Thyroid gland (tissue), 4 donors: ENCODE data around the gene NCKAP5. TPM values are rescaled to one million over a fixed set of nuclear protein-coding genes. Genes with fewer than 3 reads are reported as not detected.

Experiments used
- DNase-seq, 2 donors: peaks; one replicate each; pipeline ENCODE4 v3.0.0-alpha.2; 2019
- H3K27ac ChIP-seq, 3 donors: fragments of 200-600 bp; sonication (generic); 1 replicate in 2 of 3; 2 replicates in 1 of 3; pipeline ENCODE4 v1.5.1; 2016 to 2019; ENCODE audit warnings: mild to moderate bottlenecking in 1 of 3, moderate library complexity in 1 of 3
- H3K27me3 ChIP-seq: fragments of 200-600 bp; sonication (generic); one replicate; pipeline ENCODE4 v1.5.1; 2019
- H3K36me3 ChIP-seq, 2 donors: fragments of 200-600 bp; sonication (generic); one replicate each; pipeline ENCODE4 v1.5.1; 2016 to 2019
- H3K4me1 ChIP-seq, 2 donors: fragments of 200-600 bp; sonication (generic); one replicate each; pipeline ENCODE4 v1.5.1; 2017 to 2019
- H3K4me3 ChIP-seq, 3 donors: fragments of 200-600 bp; sonication (generic); replicated peaks in 1 of 3; 1 replicate in 2 of 3; 2 replicates in 1 of 3; pipeline ENCODE4 v1.5.1; 2016; ENCODE audit warnings: mild to moderate bottlenecking in 1 of 3
- H3K9me3 ChIP-seq: fragments of 200-600 bp; sonication (generic); one replicate; pipeline ENCODE4 v1.5.1; 2017
- POLR2A ChIP-seq, 2 donors: fragments of 450-650 bp; IDR thresholded peaks; one replicate each; pipeline ENCODE4 v1.6.1; 2017; ENCODE audit warnings: antibody characterized with exemption in 2 of 2, mild to moderate bottlenecking in 2 of 2, moderate library complexity in 1 of 2
- WGBS, 2 donors: methylation state at CpG; one replicate each; pipeline ENCODE4 v1.1.5; 2017; 5-methylcytosine and 5-hydroxymethylcytosine counted together
- intact Hi-C: fragments of 100-400 bp; cut with DNase I; formaldehyde crosslinking; loops from one replicate; pipeline ENCODE4 v1.15.1; 2023
- total RNA-seq, 4 donors: library from RNA; depleted of rRNA; stranded (reverse); fragments of >200 nt; gene quantifications; one replicate each; pipeline ENCODE4 v1.2.3, GENCODE V29; 2016
- TF ChIP-seq, protein P1 (sequence below), 6 experiments: fragments of 200-600 bp in 3 of 6; fragments of 450-650 bp in 3 of 6; sonication (generic) in 3 of 6; IDR thresholded peaks; one replicate each; pipeline ENCODE4 v1.5.1; 2016 to 2019; ENCODE audit warnings: antibody characterized with exemption in 6 of 6, mild to moderate bottlenecking in 2 of 6, inconsistent platforms in 1 of 6, moderate library complexity in 1 of 6

NCKAP5 gene
- total RNA-seq, 4 donors from 2014 or later: 0.45 to 1.2 (median 0.76) TPM

DNA sequence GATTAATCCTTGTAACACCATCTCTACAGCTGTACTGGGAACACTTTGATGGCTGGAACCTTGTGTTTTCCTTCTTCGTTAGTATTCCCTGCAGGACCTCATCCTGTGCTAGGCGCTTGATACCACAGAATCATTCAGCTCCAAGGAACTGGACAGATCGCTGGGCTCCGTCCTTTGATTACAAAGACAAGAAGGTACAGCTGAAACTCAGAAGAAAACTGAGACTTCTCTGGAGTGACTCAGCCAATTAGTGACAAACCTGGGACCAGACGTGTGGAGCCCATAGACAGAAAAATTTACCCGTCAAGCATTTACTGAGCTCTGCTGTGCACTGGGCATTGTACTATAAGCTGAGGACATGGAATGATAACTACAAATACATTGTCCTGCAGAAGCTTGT, 67.3 kb downstream of the NCKAP5 start:
- H3K27me3 ChIP-seq: no peaks in the 10 kb centered on the region
- 91 to 97% methylated on average over 6 of the region's 6 CpGs for WGBS, 2 donors
- H3K27ac ChIP-seq: no peak overlapping the region
- intact Hi-C loops: no loop called here
- H3K4me3 ChIP-seq: no peak overlapping the region
- peaks cover 9 to 13% of the 10 kb centered on the region in 2 donors for H3K4me1 ChIP-seq
- no peaks in the 10 kb centered on the region for H3K9me3 ChIP-seq
- no peaks in the 10 kb centered on the region for H3K36me3 ChIP-seq
- TF ChIP-seq POLR2A (IDR thresholded peaks at IDR 0.05): no peak
- TF ChIP-seq, protein P1, sequence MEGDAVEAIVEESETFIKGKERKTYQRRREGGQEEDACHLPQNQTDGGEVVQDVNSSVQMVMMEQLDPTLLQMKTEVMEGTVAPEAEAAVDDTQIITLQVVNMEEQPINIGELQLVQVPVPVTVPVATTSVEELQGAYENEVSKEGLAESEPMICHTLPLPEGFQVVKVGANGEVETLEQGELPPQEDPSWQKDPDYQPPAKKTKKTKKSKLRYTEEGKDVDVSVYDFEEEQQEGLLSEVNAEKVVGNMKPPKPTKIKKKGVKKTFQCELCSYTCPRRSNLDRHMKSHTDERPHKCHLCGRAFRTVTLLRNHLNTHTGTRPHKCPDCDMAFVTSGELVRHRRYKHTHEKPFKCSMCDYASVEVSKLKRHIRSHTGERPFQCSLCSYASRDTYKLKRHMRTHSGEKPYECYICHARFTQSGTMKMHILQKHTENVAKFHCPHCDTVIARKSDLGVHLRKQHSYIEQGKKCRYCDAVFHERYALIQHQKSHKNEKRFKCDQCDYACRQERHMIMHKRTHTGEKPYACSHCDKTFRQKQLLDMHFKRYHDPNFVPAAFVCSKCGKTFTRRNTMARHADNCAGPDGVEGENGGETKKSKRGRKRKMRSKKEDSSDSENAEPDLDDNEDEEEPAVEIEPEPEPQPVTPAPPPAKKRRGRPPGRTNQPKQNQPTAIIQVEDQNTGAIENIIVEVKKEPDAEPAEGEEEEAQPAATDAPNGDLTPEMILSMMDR (IDR thresholded peaks at IDR 0.05): no peak
- no peak for DNase-seq

DNA sequence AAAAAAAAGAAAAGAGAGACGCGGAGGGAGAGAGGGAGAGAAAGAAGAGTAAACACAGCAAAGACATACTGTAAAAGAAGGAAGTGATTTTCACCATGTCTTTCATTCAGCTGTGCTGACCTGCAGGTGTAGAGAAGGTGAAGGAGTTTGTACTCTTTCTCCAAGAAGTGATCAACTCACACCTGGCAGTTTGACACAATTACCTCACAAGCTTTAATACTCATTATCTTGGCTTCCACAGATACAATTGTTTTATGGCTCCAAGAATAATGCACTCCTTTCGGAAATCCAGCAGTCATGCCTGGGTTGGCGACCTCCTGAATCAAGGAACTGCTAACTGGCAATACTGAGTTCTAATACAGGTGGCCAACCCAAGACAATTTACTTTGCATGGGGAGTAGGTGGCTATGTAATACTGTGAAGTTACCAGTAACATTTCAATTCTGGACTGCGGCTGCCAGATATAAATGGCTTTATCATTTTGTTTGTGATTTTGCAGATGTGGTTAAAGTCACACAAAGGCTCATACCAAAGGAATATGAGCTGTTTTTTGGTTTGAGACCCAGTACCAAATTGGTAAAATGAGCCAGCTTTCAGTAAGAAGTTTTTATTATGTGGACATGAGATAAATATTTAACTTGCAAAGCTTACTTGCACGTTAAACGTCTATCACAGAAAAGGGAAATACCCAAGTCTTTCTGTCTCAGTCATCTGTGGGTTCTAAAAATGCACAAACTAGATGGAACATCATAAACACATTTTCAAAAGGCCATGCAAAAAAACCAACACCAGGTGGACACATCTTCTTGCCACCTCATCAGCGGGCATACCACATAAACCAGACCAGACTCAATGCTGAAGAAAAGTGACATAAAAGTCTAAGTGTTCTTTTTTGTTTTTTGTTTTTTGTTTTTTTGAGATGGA, 69.3 kb downstream of the NCKAP5 start:
- DNase-seq: no peak
- Histone ChIP-seq H3K9me3 (no peaks in the 10 kb centered on the region), H3K4me3 (no peak overlapping the region), H3K27me3 (no peaks in the 10 kb centered on the region), H3K4me1 (peaks cover 0 to 14% of the 10 kb centered on the region in 2 donors), H3K27ac (no peak overlapping the region), H3K36me3 (no peaks in the 10 kb centered on the region)
- TF ChIP-seq, protein P1 (IDR thresholded peaks at IDR 0.05): no peak
- no peak for TF ChIP-seq POLR2A (IDR thresholded peaks at IDR 0.05)
- intact Hi-C loops: no loop called here
- WGBS, 2 donors: 92 to 98% methylated on average over 8 of the region's 8 CpGs

DNA sequence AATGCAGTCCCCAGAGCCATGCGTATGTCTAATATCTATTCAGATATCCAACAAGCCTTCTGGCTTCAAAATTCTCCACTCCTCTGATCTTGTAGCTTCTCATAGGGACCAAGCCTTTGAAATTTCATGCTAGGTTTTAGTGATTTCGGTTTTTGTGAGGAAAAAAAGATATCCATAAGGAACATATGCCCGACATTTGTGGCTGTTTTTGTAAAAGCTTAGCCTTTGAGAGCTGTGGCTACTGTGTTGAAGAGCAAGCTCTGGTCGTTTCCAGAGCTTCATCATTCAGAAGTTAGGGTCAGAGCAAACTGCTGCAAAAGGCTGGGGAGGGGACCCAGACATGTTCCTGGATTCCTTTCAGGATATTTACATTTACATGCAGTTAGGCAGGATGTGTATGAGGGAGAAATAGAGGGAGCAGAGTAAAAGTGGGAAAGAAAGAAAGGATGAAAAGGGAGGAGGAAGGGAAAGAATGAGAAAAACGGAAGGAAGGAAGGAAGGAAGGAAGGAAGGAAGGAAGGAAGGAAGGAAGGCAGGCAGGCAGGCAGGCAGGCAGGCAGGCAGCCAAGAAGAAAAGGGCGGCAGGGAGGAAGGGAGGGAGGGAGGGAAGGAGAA, 70.2 kb downstream of the NCKAP5 start:
- no peak overlapping the region for H3K27ac ChIP-seq
- DNase-seq: no peak
- H3K4me1 ChIP-seq: peaks cover 0 to 14% of the 10 kb centered on the region in 2 donors
- WGBS, 2 donors: 82% methylated on average over 6 of the region's 6 CpGs
- no peaks in the 10 kb centered on the region for H3K27me3 ChIP-seq
- H3K4me3 ChIP-seq: no peak overlapping the region
- TF ChIP-seq POLR2A (IDR thresholded peaks at IDR 0.05): no peak
- TF ChIP-seq, protein P1 (IDR thresholded peaks at IDR 0.05): no peak
- no peaks in the 10 kb centered on the region for H3K9me3 ChIP-seq
- intact Hi-C loops: no loop called here
- no peaks in the 10 kb centered on the region for H3K36me3 ChIP-seq

GRCh38 chr2:133497270-133497893, 70.9 kb downstream of the NCKAP5 start:
- Histone ChIP-seq H3K9me3 (no peaks in the 10 kb centered on the region), H3K27ac (no peak overlapping the region), H3K4me3 (no peak overlapping the region), H3K36me3 (no peaks in the 10 kb centered on the region), H3K27me3 (no peaks in the 10 kb centered on the region), H3K4me1 (peaks cover 0 to 14% of the 10 kb centered on the region in 2 donors)
- no peak for TF ChIP-seq POLR2A (IDR thresholded peaks at IDR 0.05)
- TF ChIP-seq, protein P1 (IDR thresholded peaks at IDR 0.05): no peak
- 70 to 86% methylated on average over 3 of the region's 3 CpGs for WGBS, 2 donors
- intact Hi-C loops: no loop called here
- no peak for DNase-seq
